Activated CD8-positive, alpha-beta memory T cell treated with anti-CD3 and anti-CD28 coated beads for 24 hours (primary cell): Measurements from ENCODE around the gene B3GAT3.
A peak's percentile ranks its signal among the peaks of the same experiment; 100 is the strongest.
"Not testable (repeated sequence)": the region's sequence is repeated elsewhere in the genome, so short reads cannot be mapped to it uniquely, and the experiment has no call there.

ENCODE experiments used
- DNase-seq: peaks from one replicate; pipeline ENCODE4 v3.0.0-alpha.2; 2020

The B3GAT3 gene

DNA sequence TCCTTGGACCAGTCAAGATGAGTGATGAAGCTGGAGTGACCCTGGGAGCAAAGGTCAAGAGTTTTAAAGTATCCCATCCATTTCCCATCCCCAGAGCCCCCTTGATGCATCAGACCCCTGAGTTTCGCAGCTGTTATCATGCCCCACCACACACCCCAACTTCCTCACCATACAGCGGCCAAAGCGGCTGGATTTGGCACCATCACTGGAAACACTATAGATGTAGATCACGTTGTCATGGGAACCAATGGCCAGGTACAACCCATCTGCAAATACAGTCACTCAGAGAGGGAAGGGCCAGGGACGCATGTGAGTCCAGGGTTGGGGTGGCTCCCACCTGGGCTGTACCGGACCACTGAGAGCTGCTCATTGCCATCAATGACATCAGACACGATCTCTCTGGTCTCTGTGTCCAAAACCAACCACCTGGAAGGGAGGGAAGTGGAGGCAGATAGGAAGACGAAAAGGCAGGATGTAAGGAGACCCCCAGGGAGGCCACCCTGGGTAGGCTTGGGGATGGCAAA lies 17.9 kb downstream of the B3GAT3 start:
- no peak for DNase-seq

DNA sequence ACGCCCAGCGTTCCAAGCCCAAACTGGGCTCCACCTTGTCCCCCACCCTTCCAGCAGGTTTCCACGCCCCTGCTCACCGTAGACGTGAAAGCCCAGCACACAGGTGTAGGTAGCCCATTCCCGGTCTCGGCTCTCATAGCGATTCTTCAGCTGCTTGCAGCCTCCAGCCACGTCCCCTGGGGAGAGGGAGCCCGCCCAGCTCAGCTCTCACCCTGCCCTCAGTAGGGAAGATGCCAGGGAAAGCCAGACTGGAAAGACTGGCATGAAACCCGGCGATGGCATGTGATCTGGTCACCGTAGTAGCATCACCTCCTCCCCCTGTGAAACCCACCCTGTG lies 18.7 kb downstream of the B3GAT3 start:
- DNase-seq: no peak

DNA sequence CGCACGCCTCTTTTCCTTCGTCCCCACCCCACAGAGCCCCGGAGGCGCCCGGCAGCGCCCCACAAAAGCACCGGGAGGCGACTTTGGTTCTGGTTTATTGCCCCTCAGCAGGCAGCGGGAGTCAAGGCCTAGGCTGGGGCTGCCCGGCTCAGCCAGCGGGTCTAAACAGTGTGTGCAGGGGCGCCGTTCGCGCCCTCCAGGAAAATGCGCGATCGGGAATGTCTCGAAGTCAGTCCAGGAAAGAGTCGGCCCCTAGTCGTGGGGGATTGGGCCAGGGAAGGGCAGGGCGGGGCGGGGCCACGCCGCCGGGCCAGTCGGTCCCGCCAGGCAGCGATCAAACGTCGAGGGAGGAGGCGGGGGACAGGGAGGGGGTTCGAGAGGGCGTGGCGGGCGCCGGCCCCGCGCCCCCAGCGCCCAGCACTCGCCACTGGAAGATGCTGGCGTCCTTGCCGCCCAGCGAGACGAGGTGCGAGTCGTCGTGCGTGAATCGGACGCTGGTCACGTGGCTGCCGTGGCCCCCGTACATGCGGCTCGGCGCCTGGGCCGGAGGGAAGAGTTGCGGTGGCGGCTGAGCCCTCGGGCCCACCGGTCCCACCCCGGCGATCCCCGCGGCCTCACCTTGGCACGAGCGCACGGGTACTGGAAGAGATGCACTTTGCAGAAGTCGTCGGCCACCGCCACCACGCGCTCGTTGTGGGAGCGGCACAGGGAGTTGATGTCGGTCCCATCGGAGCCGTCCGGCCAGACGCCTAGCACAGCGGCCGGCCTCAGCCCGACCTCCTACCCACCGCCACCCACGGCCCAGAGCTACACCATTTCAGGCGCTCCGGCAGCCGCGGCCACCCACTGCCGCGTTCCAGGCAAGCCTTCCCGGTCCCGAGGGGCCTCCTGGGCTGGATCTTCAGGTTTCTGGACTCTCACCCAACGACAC lies 19.4 kb downstream of the B3GAT3 start:
- no peak for DNase-seq

DNA sequence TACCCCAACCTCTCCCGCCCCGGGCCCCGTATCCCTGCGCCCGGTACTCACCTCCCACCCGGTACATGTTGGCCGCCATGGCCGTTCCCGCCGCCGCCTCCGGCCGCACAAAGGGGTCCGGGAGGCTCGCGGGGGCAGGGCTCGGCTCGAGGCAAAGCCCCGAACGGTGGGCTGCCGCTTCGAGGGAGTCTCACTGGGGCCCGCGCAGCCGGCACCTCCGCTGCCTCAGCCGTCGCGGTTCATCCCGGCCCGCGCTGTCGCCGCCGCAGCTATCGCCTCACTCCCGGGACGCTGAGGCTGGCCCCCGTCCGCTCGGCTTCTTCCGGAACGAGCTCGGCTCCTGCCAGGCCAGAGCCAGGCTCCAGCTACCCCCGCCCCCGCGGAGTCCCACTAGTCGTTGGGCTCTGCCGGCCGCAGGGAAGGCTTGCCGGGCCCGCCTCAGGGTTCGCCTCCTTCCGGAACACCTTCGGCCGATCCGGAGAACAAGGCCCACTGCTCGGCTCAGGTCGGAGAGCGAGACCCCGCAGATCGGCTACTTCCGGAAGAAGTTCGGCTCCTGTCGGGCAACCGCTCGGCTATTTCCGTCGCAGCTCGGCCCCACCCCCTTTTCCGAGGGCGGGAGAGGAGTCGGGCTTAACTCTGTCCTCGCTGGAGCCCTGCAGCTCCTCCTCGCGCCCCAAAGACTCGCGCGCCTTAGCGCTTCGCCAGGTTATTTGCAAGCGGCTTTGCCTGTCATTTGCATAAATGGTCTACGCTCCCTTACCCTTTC lies 20.2 kb downstream of the B3GAT3 start, which contains the start of gene MTA2:
Gene MTA2, minus strand, starts transcription at position 494 of the 769 bp plus-strand sequence. Its CDS starts 415 bp downstream, at position 79.
- DNase-seq: peak; percentile 100

DNA sequence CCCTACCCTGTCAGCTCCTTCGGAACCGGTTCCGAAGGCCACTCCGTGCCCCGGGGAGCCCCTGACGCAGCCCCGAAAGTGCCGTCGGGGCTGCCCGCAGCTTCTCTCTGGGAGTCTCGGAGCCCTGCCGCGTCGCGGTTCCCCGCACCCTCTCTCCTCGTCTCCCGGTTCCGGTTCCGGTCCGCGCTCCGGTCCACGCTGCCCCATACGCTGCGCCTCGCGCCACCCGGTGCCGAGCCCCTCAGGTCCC lies 20.7 kb downstream of the B3GAT3 start:
- DNase-seq: no peak

DNA sequence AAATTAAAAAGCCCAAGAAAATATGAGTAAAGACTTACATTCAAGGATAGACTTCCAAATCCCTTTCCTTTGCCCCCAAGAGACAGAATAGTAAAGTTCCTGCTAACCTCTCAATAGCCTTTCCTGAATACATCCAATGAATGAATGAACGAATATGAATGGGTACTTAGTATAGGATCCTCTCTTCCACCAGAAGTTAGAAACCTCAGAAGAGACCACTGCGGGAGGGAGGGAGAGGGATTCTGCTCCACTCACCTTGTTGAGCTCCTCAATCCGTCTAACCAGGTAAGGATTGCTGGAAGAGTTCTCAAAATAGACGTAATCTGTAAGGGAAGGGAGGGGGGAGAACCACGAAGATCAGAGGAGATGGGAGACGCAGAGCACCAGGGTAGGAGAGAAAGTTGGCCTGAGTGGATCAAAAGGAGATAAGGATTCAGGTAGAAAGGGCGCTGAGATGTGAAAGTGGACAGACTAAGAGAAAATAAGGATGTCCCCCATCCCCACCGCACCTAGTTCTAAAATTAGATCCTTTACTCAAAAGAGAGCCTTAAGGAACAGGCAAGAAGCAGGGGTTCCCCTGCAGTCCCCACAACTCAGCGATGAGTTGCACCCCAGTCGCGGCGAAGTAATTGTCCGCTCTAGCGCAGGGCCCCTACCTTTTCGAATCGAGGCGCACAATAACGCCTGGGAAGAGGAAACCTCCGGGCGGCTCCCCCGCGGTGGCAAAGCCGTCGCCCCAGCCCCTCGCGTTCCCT lies 21.2 kb downstream of the B3GAT3 start:
- no peak for DNase-seq

DNA sequence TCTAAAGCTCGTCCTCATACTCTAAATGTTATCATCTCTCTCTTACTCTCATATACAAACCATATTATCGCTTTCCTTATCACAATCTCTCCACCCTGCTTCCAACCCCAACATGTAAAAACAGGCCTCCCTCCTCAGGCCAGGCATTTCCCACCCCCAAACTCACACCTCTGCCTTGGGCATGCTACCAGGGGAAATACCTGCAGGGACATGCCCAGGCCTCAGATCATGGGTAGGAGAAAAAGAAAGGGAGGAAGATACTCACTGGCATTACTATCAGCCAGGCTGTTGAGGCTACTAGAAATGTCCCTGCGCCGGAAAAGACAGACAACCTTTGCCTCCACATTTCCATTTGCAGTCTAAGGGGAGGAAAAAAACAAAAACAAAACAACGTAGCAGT lies 21.9 kb downstream of the B3GAT3 start:
- no peak for DNase-seq

DNA sequence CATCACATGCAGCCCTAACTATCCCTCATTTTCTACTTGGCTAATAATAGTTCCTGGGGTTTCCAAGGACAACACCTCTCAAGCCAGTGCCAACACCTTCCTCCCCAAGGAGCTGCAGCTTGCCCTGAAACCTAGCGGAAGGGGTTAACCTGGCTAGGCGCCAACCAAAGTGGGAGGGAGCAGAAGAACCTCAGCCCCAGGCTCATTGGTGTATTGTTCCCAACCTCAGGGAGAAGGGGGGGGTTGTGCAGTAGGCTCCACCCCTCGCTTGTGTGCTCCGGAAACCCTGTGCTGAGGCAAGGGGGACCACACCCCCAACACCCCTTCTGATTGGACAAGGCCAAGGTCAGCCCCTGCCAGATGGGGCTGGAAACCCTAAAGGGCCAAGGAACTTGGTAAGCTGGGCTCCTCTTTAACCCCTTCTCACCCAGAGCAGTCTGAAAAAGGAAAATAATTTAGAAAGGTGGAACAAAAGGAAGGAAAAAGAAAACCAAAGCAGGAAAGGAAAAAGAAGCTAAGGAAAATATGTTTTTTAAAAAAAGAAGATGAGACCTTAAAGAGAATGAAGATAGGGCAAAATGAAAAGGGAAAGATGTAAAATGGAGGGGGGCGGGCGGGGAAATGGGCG lies 22.6 kb downstream of the B3GAT3 start:
- peak; percentile 94 for DNase-seq

DNA sequence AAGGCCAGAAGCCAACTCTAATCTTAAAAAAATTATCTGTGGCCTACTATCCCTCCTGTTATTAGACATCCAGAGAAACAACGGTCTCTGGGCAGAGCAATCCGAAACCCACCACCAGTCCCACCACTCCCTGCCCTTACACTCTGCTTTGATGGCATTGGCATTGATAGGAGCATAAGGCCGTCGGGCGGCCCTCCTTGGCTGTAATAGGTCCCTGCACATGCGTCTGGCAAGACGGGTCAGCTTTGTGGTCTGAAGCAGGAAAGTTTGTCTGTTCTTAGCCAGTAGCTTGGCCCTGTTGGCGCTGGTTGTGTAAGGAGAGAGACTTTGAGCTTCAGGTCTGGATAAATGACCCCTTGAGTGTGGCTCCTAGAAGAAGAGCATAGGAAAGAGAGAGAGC lies 26.7 kb downstream of the B3GAT3 start:
- DNase-seq: no peak

DNA sequence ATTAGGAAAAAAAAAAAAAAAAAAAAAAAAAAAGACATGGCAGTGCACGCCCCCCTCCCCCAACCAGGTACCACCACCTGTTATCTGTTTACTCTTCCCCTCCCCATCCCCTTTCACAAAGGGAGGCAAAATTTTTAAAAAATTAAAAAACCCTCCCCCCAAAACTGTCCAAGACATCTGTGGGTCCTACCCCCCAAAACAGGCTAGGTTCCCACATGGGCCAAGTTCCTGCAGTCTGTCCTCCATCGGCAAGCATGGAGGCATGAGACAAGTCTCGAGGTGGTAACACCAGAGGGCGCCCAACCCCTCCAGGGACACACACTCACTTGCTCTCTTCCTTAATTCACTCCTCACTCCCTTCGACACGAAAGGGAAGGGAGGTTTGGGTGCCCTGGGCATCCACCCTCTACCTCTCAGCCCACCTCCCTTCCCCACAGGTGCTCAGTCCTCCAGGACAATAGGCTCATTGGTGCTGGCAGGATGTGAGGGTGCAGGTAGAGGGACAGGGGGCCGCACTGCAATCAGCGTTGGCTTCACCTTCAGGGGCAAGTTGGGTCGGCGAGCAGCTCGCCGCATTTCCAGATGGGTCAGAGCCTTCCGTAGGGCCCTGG lies 28.2 kb downstream of the B3GAT3 start:
- peak; percentile 86 for DNase-seq

DNA sequence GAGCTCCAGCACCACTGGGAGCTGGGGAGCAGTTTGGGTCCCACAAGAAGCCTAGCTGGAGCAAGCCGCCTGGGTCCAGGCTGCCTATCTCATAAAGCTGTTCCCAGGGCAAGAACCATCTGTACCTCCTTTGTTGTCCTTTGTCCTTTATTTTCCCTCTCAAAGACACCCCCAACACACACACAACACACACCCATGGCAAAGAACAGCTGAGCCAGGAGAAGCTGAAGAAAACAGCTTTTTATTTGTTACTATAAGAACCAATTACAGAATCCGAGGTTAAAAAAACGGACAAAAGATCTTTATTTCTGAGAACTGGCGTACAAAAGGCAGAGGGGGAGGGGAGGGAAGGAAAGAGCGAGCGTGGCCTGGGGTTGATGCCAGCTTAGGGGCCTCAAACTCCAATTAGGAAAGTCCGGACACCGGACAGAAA lies 28.8 kb downstream of the B3GAT3 start:
- no peak for DNase-seq

DNA sequence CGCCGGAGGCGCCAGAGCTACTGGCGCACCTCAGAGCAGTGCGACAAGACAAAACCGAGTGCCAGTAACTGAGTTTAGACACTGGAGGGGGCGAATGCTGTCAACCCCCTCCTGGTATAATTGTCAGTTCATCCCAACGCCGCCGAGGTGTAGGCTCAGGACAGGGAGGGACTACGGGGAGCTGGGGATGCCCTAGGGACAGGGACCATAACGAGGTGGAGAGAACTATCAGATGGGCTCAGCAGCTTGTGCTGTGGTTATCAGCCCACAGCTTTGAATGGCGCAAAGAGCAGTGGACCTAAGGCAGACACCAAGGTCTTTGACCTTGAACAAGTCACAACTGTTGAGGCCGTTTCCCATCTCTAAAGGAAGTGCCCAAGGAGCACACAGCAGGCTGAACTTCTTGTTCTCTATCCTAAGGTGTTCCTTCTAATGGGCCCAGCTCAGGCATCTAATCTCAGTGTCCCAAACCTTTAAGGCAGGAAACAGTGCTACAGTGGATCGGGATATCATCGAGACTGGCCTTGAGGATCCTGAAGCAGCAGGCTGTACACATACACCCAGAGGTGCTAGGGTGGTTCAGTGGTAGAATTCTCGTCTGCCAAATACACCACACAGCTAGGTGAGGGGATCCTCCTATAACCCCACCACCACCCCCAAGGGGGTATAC lies 29.5 kb downstream of the B3GAT3 start:
- no peak for DNase-seq

DNA sequence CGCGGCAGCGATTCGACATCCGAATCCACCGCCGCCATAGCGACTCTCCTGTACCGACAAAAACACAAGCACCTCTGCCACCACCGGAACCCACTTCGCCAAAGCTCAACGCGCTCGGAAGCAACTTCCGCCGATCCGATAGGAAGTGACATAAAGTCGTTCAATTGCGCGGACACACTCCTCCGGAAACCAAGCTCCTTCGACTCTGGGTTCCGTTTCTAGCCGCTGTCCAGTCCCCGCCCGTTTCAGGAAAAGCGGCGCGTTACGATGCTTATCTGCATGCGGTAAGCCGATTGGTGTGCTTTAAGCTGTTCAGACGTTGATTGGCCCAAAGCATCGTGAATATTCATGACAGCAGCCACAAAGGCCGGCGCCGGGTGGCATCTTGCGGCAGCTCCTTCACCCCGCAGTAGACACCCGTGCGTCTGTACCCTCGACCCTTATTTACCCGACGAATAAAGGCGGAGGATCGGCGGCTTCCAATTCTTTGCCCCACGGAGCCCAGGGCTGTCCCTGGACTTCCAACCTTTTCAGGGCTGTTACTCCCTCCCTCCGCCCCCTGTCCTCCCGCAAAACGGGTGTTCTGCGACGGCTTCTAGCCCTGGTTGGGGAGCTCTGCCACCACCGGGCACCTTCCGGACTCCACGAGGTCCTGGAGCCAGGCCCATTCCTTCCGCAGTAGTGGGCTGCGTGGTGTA lies 30.2 kb downstream of the B3GAT3 start, which contains the start of gene TUT1:
Gene TUT1, minus strand, starts transcription at position 76 of the 698 bp plus-strand sequence. Its CDS starts 38 bp downstream, at position 38.
- peak; percentile 96 for DNase-seq

DNA sequence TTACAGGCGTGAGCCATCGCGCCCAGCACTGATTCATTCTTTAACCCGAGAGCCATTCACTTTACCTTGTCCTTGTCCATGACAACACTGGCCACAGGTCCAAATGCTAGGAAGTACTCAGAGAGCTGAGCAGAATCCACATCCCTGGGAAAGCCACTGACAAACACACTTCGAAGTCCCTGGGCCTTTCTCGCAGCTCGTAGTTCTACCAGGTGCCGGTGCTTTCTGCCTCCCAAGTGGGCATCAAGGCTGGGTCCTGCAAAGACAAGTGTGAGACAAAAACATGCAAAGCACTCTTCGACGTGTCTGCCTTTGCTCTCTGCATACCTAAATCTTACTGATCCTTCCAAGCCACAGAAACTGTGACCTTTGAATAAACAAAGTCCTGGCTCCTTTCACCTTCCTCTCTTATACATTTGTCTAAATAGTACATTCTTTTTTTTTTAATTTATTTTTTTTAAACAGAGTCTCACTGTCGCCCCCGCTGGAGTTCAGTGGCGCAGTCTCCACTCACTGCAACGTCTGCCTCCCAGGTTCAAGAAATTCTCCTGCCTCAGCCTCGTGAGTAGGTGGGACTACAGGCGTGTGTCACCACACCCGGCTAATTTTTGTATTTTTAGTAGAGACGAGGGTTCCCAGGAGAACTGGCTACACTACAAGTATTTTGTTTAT lies 32.7 kb downstream of the B3GAT3 start:
- no peak for DNase-seq

DNA sequence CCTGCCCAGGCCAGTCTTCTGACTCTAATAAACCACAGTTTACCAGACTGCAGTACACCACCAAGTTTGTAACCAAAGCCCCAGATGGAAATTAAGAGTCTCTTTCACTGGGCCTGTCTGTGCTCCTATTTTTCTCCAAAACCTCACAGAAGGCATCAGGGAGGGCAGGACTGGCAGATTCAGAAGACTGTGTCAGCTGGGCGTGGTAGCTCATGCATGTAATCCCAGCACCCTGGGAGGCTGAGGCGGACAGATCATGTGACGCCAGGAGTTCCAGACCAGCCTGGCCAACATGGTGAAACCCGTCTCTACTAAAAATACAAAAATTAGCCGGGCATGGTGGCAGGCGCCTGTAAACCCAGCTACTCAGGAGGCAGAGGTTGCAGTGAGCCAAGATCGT lies 36.4 kb downstream of the B3GAT3 start:
- DNase-seq: not testable (repeated sequence)

DNA sequence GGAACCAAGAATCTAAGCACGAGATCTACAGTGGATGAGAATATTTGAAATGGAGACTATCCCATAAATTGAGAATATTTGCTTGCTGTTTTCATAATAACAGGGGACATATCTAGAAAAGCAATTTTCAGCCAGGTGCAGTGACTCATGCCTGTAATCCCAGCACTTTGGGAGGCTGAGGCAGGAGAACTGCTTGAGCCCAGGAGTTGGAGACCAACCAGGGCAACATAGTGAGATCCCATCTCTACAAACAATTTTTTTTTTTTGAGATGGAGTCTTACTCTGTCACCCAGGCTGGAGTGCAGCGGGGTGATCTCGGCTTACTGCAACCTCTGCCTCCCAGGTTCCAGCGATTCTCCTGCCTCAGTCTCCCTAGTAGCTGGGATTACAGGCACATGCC lies 40.1 kb downstream of the B3GAT3 start:
- DNase-seq: not testable (repeated sequence)

DNA sequence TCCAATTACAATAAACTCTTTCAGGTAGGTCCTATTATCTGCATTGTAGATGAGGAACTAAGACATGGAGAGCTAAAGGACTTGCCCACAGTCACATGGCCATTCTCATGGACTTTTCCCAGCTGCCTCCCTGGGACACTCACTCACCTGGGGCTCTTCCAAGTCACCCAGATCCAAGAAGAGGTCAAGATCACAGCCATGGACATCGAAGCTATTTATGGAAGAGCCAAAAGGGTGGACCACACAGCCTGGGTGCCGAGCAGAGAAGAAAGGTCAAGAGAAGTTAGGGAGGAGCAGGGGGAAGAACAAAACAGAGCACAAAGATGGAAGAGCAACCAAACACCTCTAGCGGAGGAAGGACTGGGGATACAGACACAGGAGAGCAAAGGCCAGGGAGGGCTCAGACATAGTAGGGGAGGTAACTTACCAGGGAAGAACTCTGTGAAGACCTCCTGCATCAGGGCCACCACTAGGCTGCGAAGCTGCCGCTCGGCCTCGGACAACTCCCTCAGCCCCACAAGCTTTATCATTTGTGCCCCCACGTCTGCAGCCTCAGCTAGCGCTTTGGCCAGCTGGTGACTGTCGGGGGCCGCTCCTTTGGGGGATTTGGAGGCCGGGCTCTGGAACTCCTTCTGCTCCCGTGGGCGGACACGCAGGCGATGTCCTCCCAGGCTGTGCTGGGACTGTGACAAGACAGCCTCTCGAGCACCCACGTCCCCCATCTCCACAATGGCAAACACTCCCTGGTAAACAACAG lies 40.6 kb downstream of the B3GAT3 start:
- DNase-seq: no peak

DNA sequence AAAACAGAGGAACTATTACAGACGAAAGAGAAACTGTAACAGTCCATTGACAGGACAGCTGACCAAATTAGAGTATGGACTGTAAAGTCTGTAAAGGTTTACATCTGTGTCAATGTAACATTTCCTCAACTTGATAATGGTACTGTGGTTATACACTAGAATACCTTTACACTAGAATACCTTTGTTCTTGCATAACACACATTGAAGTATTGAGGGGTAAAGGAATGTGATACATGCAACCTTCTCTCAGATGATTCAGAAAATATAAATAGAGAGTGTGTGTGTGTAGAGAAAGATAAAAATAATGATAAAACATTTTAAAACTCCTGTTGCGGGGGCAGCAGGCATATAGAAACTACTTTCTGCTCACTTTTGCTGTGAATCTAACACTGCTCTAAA lies 42.5 kb downstream of the B3GAT3 start:
- no peak for DNase-seq

DNA sequence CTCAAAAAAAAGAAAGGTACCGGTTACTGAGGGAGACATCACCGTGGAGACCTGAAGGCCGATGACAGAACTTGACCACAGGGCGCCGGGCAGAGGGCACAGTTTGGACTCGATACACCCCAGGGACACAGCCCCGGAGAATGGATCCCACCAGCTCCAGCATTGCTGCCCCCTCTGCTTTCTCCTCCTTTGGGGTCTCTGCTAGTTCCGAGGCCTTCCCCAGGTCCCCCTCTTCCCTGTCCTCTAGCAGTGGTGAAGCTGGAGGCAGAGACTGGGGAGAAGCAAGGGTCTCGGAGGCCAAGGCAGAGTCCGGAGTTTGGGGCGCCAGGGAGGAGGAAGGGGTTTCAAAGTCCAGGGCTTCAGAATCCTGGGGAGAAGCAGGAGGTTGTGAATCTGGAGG lies 43.2 kb downstream of the B3GAT3 start:
- no peak for DNase-seq
